H1 (cell line): ENCODE results near the gene FAM131C. TPM values are rescaled to one million over a fixed set of nuclear protein-coding genes. Genes with fewer than 3 reads are reported as not detected.

ENCODE experiments used
- CTCF ChIA-PET: fragments of 300-600 bp; sonication (Branson Sonifier 250); formaldehyde crosslinking; loops from one replicate; lab custom pipeline; 2021; ENCODE audit not compliant: partially characterized antibody; lab: Charles Lee
- POLR2A ChIA-PET: fragments of 300-600 bp; sonication (Branson Sonifier 250); formaldehyde crosslinking; loops from one replicate; lab custom pipeline; 2021; ENCODE audit warnings: inconsistent platforms; ENCODE audit not compliant: partially characterized antibody; lab: Charles Lee
- DNase-seq, 2 experiments: peaks; one replicate each; pipeline versions ENCODE4 v3.0.0 to v3.0.0-alpha.2; 2010 to 2022; ENCODE audit warnings: low spot score in 2 of 2, low read depth in 1 of 2, mixed read lengths in 1 of 2
- FAIRE-seq: peaks from 2 replicates; lab custom pipeline; 2011; peaks lifted over from hg19 to GRCh38; lab: Jason Lieb, UNC
- H2AFZ ChIP-seq: 2 replicates; pipeline ENCODE4 v1.8.1; 2012; ENCODE audit warnings: low read length, inconsistent platforms
- H2AK5ac ChIP-seq: 2 replicates; pipeline ENCODE4 v1.6.1; 2013; ENCODE audit warnings: low read depth, low read length
- H2BK120ac ChIP-seq: replicated peaks from 2 replicates; pipeline ENCODE3; 2013; ENCODE audit warnings: low read depth, low read length, inconsistent platforms
- H2BK12ac ChIP-seq: 2 replicates; pipeline ENCODE4 v1.6.1; 2013; ENCODE audit warnings: low read depth, low read length
- H2BK15ac ChIP-seq: 2 replicates; pipeline ENCODE4 v1.6.1; 2013; ENCODE audit warnings: low read length
- H2BK20ac ChIP-seq: 2 replicates; pipeline ENCODE4 v1.6.1; 2013; ENCODE audit warnings: low read length
- H2BK5ac ChIP-seq: 2 replicates; pipeline ENCODE4 v1.6.1; 2013; ENCODE audit warnings: low read depth, low read length
- H3K14ac ChIP-seq: 2 replicates; pipeline ENCODE4 v1.6.1; 2013; ENCODE audit warnings: inconsistent platforms; ENCODE audit not compliant: insufficient read length
- H3K18ac ChIP-seq: 2 replicates; pipeline ENCODE4 v1.6.1; 2013; ENCODE audit warnings: low read length; ENCODE audit errors: extremely low read depth
- H3K23ac ChIP-seq: 2 replicates; pipeline ENCODE4 v1.6.1; 2013; ENCODE audit warnings: inconsistent platforms; ENCODE audit not compliant: insufficient read length
- H3K23me2 ChIP-seq: 2 replicates; pipeline ENCODE4 v1.6.1; 2013; ENCODE audit warnings: low read depth, low read length
- H3K27ac ChIP-seq: 2 replicates; pipeline ENCODE4 v1.6.1; 2011; ENCODE audit warnings: low read depth, low read length, inconsistent platforms
- H3K27me3 ChIP-seq, 4 experiments: replicated peaks in 1 of 4; 1 replicate in 1 of 4; 2 replicates in 3 of 4; pipeline versions ENCODE4 v1.6.1 to v1.8.1; 2011 to 2013; ENCODE audit warnings: low read length in 3 of 4, mild to moderate bottlenecking in 3 of 4, inconsistent platforms in 2 of 4, mixed read lengths in 2 of 4, moderate library complexity in 1 of 4; ENCODE audit not compliant: control insufficient read depth in 3 of 4, insufficient read depth in 3 of 4; ENCODE audit errors: extremely low read depth in 1 of 4
- H3K36me3 ChIP-seq, 4 experiments: 2 replicates each; pipeline versions ENCODE4 v1.6.1 to v1.8.1; 2011 to 2013; ENCODE audit warnings: mild to moderate bottlenecking in 4 of 4, low read length in 3 of 4, moderate library complexity in 2 of 4, control low read depth in 1 of 4, inconsistent platforms in 1 of 4; ENCODE audit not compliant: insufficient read depth in 4 of 4, control insufficient read depth in 2 of 4
- H3K4ac ChIP-seq: replicated peaks from 2 replicates; pipeline ENCODE3; 2013; ENCODE audit warnings: low read length, low read depth, mixed read lengths, inconsistent platforms; ENCODE audit not compliant: insufficient read length
- H3K4me1 ChIP-seq, 4 experiments: replicated peaks in 1 of 4; 1 replicate in 1 of 4; 2 replicates in 3 of 4; pipeline versions ENCODE4 v1.6.1 to v1.8.1; 2011 to 2013; ENCODE audit warnings: low read length in 3 of 4, inconsistent platforms in 2 of 4, mixed read lengths in 1 of 4; ENCODE audit not compliant: insufficient read depth in 4 of 4, control insufficient read depth in 3 of 4
- H3K4me2 ChIP-seq, 2 experiments: 2 replicates each; pipeline versions ENCODE4 v1.6.1 to v1.8.1; 2011 to 2013; ENCODE audit warnings: low read depth in 2 of 2, low read length in 2 of 2, control low read depth in 1 of 2, inconsistent platforms in 1 of 2, mild to moderate bottlenecking in 1 of 2; ENCODE audit not compliant: insufficient read depth in 1 of 2
- H3K4me3 ChIP-seq, 4 experiments: fragments of 200-600, 300-600 bp in 1 of 4; sonication (generic), shearing (Covaris generic), sonication (Bioruptor Twin) in 1 of 4; 2 replicates each; pipeline versions ENCODE4 v1.5.1 to v1.8.1; 2011 to 2016; ENCODE audit warnings: low read length in 4 of 4, low read depth in 3 of 4, control low read depth in 2 of 4, inconsistent platforms in 2 of 4, mild to moderate bottlenecking in 2 of 4, mixed read lengths in 1 of 4, moderate library complexity in 1 of 4; ENCODE audit not compliant: insufficient read depth in 2 of 4; ENCODE audit errors: extremely low read depth in 1 of 4
- H3K56ac ChIP-seq: replicated peaks from 2 replicates; pipeline ENCODE3; 2013; ENCODE audit warnings: low read depth, mild to moderate bottlenecking, mixed read lengths, low read length, inconsistent platforms; ENCODE audit not compliant: insufficient read length
- H3K79me1 ChIP-seq: 2 replicates; pipeline ENCODE4 v1.6.1; 2013; ENCODE audit warnings: low read depth, low read length, control low read depth
- H3K79me2 ChIP-seq, 2 experiments: 2 replicates each; pipeline versions ENCODE4 v1.6.1 to v1.8.1; 2012 to 2013; ENCODE audit warnings: low read length in 2 of 2, mild to moderate bottlenecking in 2 of 2, inconsistent platforms in 1 of 2; ENCODE audit not compliant: insufficient read depth in 2 of 2, control insufficient read depth in 1 of 2
- H3K9ac ChIP-seq, 4 experiments: replicated peaks in 1 of 4; 1 replicate in 1 of 4; 2 replicates in 3 of 4; pipeline versions ENCODE4 v1.6.1 to v1.8.1; 2011 to 2013; ENCODE audit warnings: low read depth in 3 of 4, low read length in 3 of 4, control low read depth in 2 of 4, mild to moderate bottlenecking in 2 of 4, moderate library complexity in 2 of 4, inconsistent platforms in 1 of 4; ENCODE audit errors: extremely low read depth in 1 of 4
- H3K9me3 ChIP-seq, 2 experiments: 2 replicates each; pipeline versions ENCODE4 v1.6.1 to v1.8.1; 2012 to 2013; ENCODE audit warnings: mild to moderate bottlenecking in 2 of 2, moderate library complexity in 2 of 2, control low read depth in 1 of 2, inconsistent platforms in 1 of 2, low read depth in 1 of 2, low read length in 1 of 2, mixed read lengths in 1 of 2; ENCODE audit not compliant: insufficient read depth in 2 of 2
- H4K20me1 ChIP-seq, 2 experiments: replicated peaks in 1 of 2; 2 replicates each; pipeline versions ENCODE3 to v1.8.1; 2011 to 2013; ENCODE audit warnings: inconsistent platforms in 2 of 2, low read length in 2 of 2, mild to moderate bottlenecking in 1 of 2; ENCODE audit not compliant: insufficient read depth in 2 of 2, control insufficient read depth in 1 of 2
- H4K5ac ChIP-seq: 2 replicates; pipeline ENCODE4 v1.6.1; 2013; ENCODE audit warnings: low read length, low read depth, mixed read lengths, inconsistent platforms; ENCODE audit not compliant: insufficient read length
- H4K8ac ChIP-seq: 2 replicates; pipeline ENCODE4 v1.8.0; 2013; ENCODE audit warnings: mild to moderate bottlenecking, moderate library complexity, low read length, inconsistent platforms; ENCODE audit not compliant: insufficient read depth; ENCODE audit errors: extremely low read depth
- H4K91ac ChIP-seq: replicated peaks from 2 replicates; pipeline ENCODE3; 2013; ENCODE audit warnings: low read length, mixed read lengths, inconsistent platforms; ENCODE audit not compliant: insufficient read length
- CBX8 ChIP-seq: fragments of 300-800, 300-1000 bp; sonication (generic); IDR thresholded peaks from 2 replicates; pipeline ENCODE4 v1.7.1; 2016; ENCODE audit warnings: low read depth, low read length, borderline replicate concordance
- POU5F1 ChIP-seq: IDR thresholded peaks from 2 replicates; pipeline ENCODE4 v1.6.1; 2011; ENCODE audit warnings: low read depth, mild to moderate bottlenecking, low read length, moderate library complexity
- SUZ12 ChIP-seq: fragments of 200-600 bp; sonication (generic); IDR thresholded peaks from 2 replicates; pipeline ENCODE4 v1.6.1; 2012; ENCODE audit warnings: mild to moderate bottlenecking, inconsistent platforms, low read length, moderate library complexity, mixed read lengths
- TEAD4 ChIP-seq: IDR thresholded peaks from 2 replicates; pipeline ENCODE4 v1.6.1; 2012; ENCODE audit warnings: low read depth, low read length, inconsistent platforms, mixed read lengths
- WGBS, 2 experiments: shearing (Covaris generic) in 1 of 2; methylation state at CpG; one replicate each; pipeline versions ENCODE4 v1.1.6 to v1.1.7; 2013 to 2015; ENCODE audit warnings: low lambda C conversion rate in 2 of 2, mixed read lengths in 2 of 2, inconsistent platforms in 1 of 2, low coverage in 1 of 2, missing lambda C conversion rate in 1 of 2; ENCODE audit not compliant: insufficient replicate concordance in 2 of 2, insufficient coverage in 1 of 2, insufficient read length in 1 of 2; ENCODE audit errors: extremely low coverage in 1 of 2, missing lambda C conversion rate in 1 of 2; 5-methylcytosine and 5-hydroxymethylcytosine counted together
- polyA plus RNA-seq, 7 experiments: library from polyadenylated mRNA; depleted of rRNA in 3 of 7; stranded (reverse) in 5 of 7; unstranded in 2 of 7; fragments of >200 nt in 5 of 7; fragments of 200-250 nt in 2 of 7; gene quantifications; 1 replicate in 5 of 7; 2 replicates in 1 of 7; 4 replicates in 1 of 7; pipeline versions ENCODE4 v1.2.1 to v1.2.3, GENCODE V29; 2011 to 2013; ENCODE audit warnings: missing spikeins in 2 of 7, mixed read lengths in 2 of 7
- total RNA-seq: library from RNA; stranded (reverse); fragmentation: NEBNext Ultra II Directional; extraction: Animal tissue kit (Norgen Biotek cat#: 25700); gene quantifications from 2 replicates; pipeline ENCODE4 v1.2.1, GENCODE V29; 2021

FAM131C gene
- total and polyA plus RNA-seq, 2 of the 8 experiments (the other 6 are each of a cell fraction or from before 2014, with no cell fraction given) = 0.73 to 0.78 TPM

DNA sequence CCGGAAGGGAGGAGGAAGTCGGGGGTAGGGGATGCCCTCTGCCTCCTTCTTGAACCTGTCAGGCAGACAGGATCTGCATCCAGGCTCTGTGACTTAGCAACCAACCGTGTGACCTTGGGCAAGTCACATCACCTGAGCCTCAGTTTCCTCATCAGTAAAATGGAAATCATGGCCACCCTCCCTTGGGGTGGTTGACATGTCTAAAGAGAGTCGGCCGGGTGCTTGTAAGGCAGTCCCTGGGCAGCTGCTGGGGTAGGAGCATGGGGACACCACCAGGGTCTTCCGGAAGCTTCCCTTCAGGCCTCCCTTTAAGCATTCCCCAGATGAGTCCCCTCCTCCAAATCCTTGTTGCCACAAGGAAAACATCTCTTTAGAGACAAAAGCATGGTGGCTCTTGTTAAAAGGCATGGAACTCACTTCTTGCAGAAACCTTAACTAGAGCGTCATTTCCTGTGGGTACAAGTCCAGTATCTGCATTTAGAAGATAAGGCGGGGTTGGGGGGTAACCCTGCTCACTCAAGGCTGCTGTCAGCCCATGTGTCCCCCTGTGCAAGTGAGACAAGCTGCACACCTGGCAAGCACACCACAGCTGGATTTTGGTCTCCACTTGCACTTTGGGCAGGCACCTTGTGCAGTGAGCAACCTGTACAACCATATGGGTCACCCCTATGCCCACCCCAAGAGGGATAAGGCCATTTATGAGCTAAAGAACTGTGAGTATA, 19.5 kb downstream of the FAM131C start:
- Histone ChIP-seq H3K9ac (no peak overlapping the region), H3K27me3 (no peaks in the 10 kb centered on the region), H3K27ac (no peak overlapping the region), H3K14ac (no peak overlapping the region), H3K4me2 (no peak overlapping the region), H2BK15ac (no peak overlapping the region), H3K56ac (no peak overlapping the region), H2AK5ac (no peak overlapping the region), H4K91ac (no peak overlapping the region), H3K4me1 (peaks cover 0 to 20% (median 8%) of the 10 kb centered on the region in 4 experiments; a peak in 6 of 7 replicates), H3K79me1 (no peaks in the 10 kb centered on the region), H3K4ac (no peak overlapping the region), H3K36me3 (no peaks in the 10 kb centered on the region), H3K18ac (no peak overlapping the region), H4K8ac (no peak overlapping the region), H2BK12ac (no peak overlapping the region), H3K23ac (no peak overlapping the region), H2BK20ac (no peak overlapping the region), H4K5ac (no peak overlapping the region), H2BK5ac (no peak overlapping the region), H3K4me3 (no peak overlapping the region), H3K9me3 (no peaks in the 10 kb centered on the region), H2AFZ (no peak overlapping the region), H2BK120ac (no peak overlapping the region), H3K79me2 (no peaks in the 10 kb centered on the region), H4K20me1 (no peaks in the 10 kb centered on the region), H3K23me2 (no peaks in the 10 kb centered on the region)
- no peak for DNase-seq
- WGBS, 2 experiments = 65% methylated on average over 4 of the region's 8 CpGs; no CpG with 5 or more reads in 1 of the 2 experiments
- FAIRE-seq = no peak
- TF ChIP-seq TEAD4 (no peak), CBX8 (no peak), POU5F1 (no peak), SUZ12 (no peak)
- CTCF ChIA-PET = interaction anchor here (1.0 to 5.5 kb wide), 13 partner anchors 10 to 254 kb away, joined by 3 to 34 read pairs (median 5); partner anchors contain the start of genes CLCNKB, HSPB7 and SRARP
- POLR2A ChIA-PET = interaction anchor here (1.1 to 2.3 kb wide), 2 partner anchors 19 to 59 kb away, joined by 3 to 5 read pairs; no protein-coding TSS in a partner anchor
